ENCODE results near the gene MSRB1.

MSRB1 gene

DNA sequence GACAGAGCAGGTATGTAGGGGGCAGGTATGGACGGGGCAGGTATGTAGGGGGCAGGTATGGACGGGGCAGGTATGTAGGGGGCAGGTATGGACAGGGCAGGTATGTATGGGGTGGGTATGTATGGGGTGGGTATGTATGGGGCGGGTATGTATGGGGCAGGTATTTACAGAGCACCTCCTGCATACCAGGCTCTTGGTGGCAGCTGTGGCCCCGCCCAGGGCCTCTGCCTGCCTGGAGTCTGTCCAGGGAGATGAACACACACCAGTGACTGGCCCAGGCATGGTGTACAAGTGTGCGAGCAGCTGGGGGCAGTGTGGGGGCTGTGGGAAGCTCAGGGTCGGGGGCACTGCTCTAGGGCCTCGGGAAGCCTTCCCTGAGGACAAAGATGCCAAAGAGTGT is 7.0 kb upstream of the MSRB1 start:
- no peak for DNase-seq (ENCODE audit: low read depth)
- TF ChIP-seq, protein P1, sequence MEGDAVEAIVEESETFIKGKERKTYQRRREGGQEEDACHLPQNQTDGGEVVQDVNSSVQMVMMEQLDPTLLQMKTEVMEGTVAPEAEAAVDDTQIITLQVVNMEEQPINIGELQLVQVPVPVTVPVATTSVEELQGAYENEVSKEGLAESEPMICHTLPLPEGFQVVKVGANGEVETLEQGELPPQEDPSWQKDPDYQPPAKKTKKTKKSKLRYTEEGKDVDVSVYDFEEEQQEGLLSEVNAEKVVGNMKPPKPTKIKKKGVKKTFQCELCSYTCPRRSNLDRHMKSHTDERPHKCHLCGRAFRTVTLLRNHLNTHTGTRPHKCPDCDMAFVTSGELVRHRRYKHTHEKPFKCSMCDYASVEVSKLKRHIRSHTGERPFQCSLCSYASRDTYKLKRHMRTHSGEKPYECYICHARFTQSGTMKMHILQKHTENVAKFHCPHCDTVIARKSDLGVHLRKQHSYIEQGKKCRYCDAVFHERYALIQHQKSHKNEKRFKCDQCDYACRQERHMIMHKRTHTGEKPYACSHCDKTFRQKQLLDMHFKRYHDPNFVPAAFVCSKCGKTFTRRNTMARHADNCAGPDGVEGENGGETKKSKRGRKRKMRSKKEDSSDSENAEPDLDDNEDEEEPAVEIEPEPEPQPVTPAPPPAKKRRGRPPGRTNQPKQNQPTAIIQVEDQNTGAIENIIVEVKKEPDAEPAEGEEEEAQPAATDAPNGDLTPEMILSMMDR (IDR thresholded peaks at IDR 0.05; ENCODE audit: low read depth, low read length, missing control alignments): no peak
- in situ Hi-C loops (cut with HindIII; ENCODE audit: low sequenced_read_pairs): no loop called here
- no peak overlapping the region for H3K4me3 ChIP-seq (ENCODE audit: low read depth, low read length)

DNA sequence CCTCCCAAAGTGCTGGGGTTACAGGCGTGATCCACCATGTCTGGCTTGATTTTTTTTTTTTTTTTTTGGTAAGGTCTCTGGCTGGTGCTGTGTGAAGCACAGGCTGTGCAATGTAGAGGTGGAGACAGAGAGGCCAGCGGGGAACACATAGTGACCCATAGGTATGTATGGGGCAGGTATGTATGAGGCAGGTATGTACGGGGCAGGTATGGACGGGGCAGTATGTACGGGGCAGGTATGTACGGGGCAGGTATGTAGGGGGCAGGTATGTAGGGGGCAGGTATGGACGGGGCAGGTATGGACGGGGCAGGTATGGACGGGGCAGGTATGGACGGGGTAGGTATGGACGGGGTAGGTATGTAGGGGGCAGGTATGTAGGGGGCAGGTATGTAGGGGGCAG is 6.5 kb upstream of the MSRB1 start:
- TF ChIP-seq, protein P1 (IDR thresholded peaks at IDR 0.05; ENCODE audit: low read depth, low read length, missing control alignments): no peak
- no peak overlapping the region for H3K4me3 ChIP-seq (ENCODE audit: low read depth, low read length)
- no peak for DNase-seq (ENCODE audit: low read depth)
- in situ Hi-C loops (cut with HindIII; ENCODE audit: low sequenced_read_pairs): no loop called here

DNA sequence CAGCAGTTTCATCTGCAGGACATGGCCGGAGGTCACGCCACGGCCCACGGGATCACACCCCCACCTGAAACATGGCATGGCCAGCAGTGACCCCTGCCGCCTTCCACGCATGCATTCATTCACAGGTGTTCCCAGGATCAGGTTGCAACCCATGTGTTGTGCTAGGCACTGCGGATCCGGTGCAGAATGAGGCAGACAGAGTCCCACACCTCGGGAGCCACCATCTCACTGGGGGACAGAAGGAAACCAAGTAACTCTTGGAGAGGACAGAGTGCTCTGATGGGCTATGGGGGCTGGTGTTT is 4.3 kb upstream of the MSRB1 start:
- in situ Hi-C loops (cut with HindIII; ENCODE audit: low sequenced_read_pairs): no loop called here

GRCh38 chr16:1946495-1947368 is 3.7 kb upstream of the MSRB1 start:
- TF ChIP-seq, protein P1 (IDR thresholded peaks at IDR 0.05; ENCODE audit: low read depth, low read length, missing control alignments): no peak
- no peak overlapping the region for H3K4me3 ChIP-seq (ENCODE audit: low read depth, low read length)
- DNase-seq (ENCODE audit: low read depth): no peak
- in situ Hi-C loops (cut with HindIII; ENCODE audit: low sequenced_read_pairs): no loop called here

More for the DNA sequence above, 4.3 kb upstream of the MSRB1 start:
- no peak overlapping the region for H3K4me3 ChIP-seq (ENCODE audit: low read depth, low read length)
- TF ChIP-seq, protein P1 (IDR thresholded peaks at IDR 0.05; ENCODE audit: low read depth, low read length, missing control alignments): no peak
- no peak for DNase-seq (ENCODE audit: low read depth)

DNA sequence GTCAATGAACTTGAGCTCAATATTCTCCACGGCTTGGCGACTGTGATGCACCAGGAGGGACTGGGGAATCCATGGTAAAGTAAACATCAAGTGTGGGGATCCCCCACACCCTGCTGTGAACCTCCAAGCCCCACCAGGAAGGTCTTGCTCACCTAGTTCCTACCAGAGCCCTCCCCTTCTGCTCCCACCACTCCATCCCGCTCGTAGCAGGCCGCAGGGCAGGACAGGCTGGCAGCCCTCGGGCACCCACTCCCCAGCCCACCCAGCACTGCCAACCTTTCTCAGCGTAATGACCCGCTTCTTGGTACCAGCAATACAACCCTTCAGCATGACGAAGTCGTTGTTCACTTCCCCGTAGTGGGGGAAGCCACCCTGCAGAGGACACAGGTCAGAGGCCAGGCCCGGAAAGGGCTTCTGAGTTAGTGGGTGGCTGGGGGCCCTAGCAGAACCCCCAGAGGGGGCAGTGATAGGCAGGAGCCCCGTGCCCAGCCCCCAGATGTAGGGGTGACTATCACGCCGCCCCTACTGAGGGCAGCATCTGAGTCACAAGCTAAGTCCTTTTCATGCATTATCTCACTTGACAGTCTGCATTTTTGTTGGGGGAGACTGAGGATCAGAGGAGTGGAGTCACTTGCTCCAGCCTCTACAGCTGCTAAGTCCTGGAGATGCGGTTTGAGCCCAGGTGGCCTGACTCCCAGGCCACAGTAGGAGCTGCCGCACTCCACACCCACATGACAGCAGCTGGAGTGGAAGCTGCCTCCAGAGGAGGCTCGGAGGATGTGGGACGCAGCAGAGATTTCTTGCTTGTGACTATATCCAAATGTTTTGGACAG is 2.8 kb upstream of the MSRB1 start:
- DNase-seq (ENCODE audit: low read depth): no peak
- in situ Hi-C loops (cut with HindIII; ENCODE audit: low sequenced_read_pairs): no loop called here
- no peak overlapping the region for H3K4me3 ChIP-seq (ENCODE audit: low read depth, low read length)
- TF ChIP-seq, protein P1 (IDR thresholded peaks at IDR 0.05; ENCODE audit: low read depth, low read length, missing control alignments): no peak

- H3K4me3 ChIP-seq (ENCODE audit: low read depth, low read length): no peak overlapping the region
- no peak for DNase-seq (ENCODE audit: low read depth)
- TF ChIP-seq, protein P1 (IDR thresholded peaks at IDR 0.05; ENCODE audit: low read depth, low read length, missing control alignments): no peak
- in situ Hi-C loops (cut with HindIII; ENCODE audit: low sequenced_read_pairs): no loop called here
Measured at GRCh38 chr16:1944612-1945199, 1.7 kb upstream of the MSRB1 start.

All from astrocyte of the cerebellum (primary cell).